GM12872 (cell line): ENCODE measurements around the gene PLXNB1.

Source experiments
- CTCF ChIP-seq: IDR thresholded peaks from 3 replicates; pipeline ENCODE4 v1.5.1; 2011; ENCODE audit warnings: low read depth, mild to moderate bottlenecking, low read length, moderate library complexity; ENCODE audit not compliant: insufficient read depth

PLXNB1 gene

GRCh38 chr3:48408823-48409281 lies 21.0 kb downstream of the PLXNB1 start:
- TF ChIP-seq CTCF = peak; percentile 32; the same call in 1 of the 3 replicates

- no peak for TF ChIP-seq CTCF
These were observed 22.3 kb downstream of the PLXNB1 start for GRCh38 chr3:48407542-48408099.

- no peak for TF ChIP-seq CTCF
These were observed 23.1 kb downstream of the PLXNB1 start for GRCh38 chr3:48406443-48407431.

GRCh38 chr3:48405971-48406370 lies 23.9 kb downstream of the PLXNB1 start:
- TF ChIP-seq CTCF = no peak

- TF ChIP-seq CTCF = no peak
These were observed 24.5 kb downstream of the PLXNB1 start for GRCh38 chr3:48405343-48405881.

GRCh38 chr3:48404440-48405342 lies 25.2 kb downstream of the PLXNB1 start:
- TF ChIP-seq CTCF = no peak
